ENCODE data around the gene PTER. TPM values are rescaled to one million over a fixed set of nuclear protein-coding genes. Genes with fewer than 3 reads are reported as not detected.

Gene PTER
- total RNA-seq, 1 experiment from 2014 or later = 25.8 TPM

- TF ChIP-seq CBX3 (IDR thresholded peaks at IDR 0.05; ENCODE audit: low read depth) (no peak), ELF1 (IDR thresholded peaks at IDR 0.05; ENCODE audit: borderline replicate concordance, low read depth) (no peak), TCF7L2 (IDR thresholded peaks at IDR 0.05; ENCODE audit: borderline replicate concordance, extremely low read depth, insufficient read depth, insufficient read length) (no peak), POLR2A (IDR thresholded peaks at IDR 0.05; ENCODE audit: borderline replicate concordance, extremely low read depth, insufficient read depth, insufficient read length) (no peak), FOSL1 (IDR thresholded peaks at IDR 0.05; ENCODE audit: low read depth) (no peak), EGR1 (IDR thresholded peaks at IDR 0.05; ENCODE audit: low read depth) (no peak), EZH2phosphoT487 (IDR thresholded peaks at IDR 0.05; ENCODE audit: borderline replicate concordance) (no peak), CEBPB (IDR thresholded peaks at IDR 0.05; ENCODE audit: low read depth) (no peak), EZH2 (IDR thresholded peaks at IDR 0.05) (no peak), SRF (IDR thresholded peaks at IDR 0.05; ENCODE audit: low read depth) (no peak), CTCF (IDR thresholded peaks at IDR 0.05 in 2 of 3, conservative IDR thresholded peaks at IDR 0.05 in 1 of 3; ENCODE audit: borderline replicate concordance in 1 of 3, insufficient read depth in 1 of 3, low read depth in 2 of 3, low read length in 2 of 3) (no peak), SIN3A (IDR thresholded peaks at IDR 0.05; ENCODE audit: low read depth) (no peak), SP1 (IDR thresholded peaks at IDR 0.05; ENCODE audit: low read depth) (no peak), JUND (IDR thresholded peaks at IDR 0.05) (no peak), REST (IDR thresholded peaks at IDR 0.05; ENCODE audit: low read depth) (no peak), ZBTB33 (IDR thresholded peaks at IDR 0.05; ENCODE audit: extremely low read depth, insufficient replicate concordance, low read length) (no peak), ZNF274 (IDR thresholded peaks at IDR 0.05; ENCODE audit: low read depth, low read length) (no peak), ATF3 (IDR thresholded peaks at IDR 0.05) (no peak), RAD21 (IDR thresholded peaks at IDR 0.05; ENCODE audit: low read depth) (no peak)
- Histone ChIP-seq H3K4me3 (replicated peaks in 1 of 2; ENCODE audit: low read depth in 1 of 2, low read length in 2 of 2) (no peak overlapping the region), H3K36me3 (ENCODE audit: control insufficient read depth in 1 of 2, insufficient read depth in 2 of 2, low read length in 2 of 2) (peaks cover 0 to 3% of the 10 kb centered on the region in 2 experiments; a peak in 1 of 4 replicates), H3K79me2 (ENCODE audit: insufficient read depth, low read length) (no peaks in the 10 kb centered on the region), H3K4me1 (ENCODE audit: control insufficient read depth in 1 of 2, insufficient read depth in 2 of 2, low read length in 2 of 2) (no peaks in the 10 kb centered on the region), H3K4me2 (ENCODE audit: low read length) (no peak overlapping the region), H3K9me3 (ENCODE audit: control insufficient read depth in 1 of 2, insufficient read depth in 1 of 2, low read depth in 1 of 2, low read length in 2 of 2) (no peaks in the 10 kb centered on the region), H3K27me3 (ENCODE audit: insufficient read depth, low read length) (no peaks in the 10 kb centered on the region), H2AFZ (ENCODE audit: low read depth, low read length, poor library complexity, severe bottlenecking) (no peak overlapping the region), H3K27ac (ENCODE audit: low read depth, low read length) (no peak overlapping the region), H4K20me1 (ENCODE audit: insufficient read depth) (0 out of 2 replicates have a peak, but pooled peaks cover 4% of the 10 kb centered on the region), H3K9me2 (ENCODE audit: insufficient read depth) (no peaks in the 10 kb centered on the region), H3K9ac (ENCODE audit: low read length) (no peak overlapping the region)
- DNase-seq (ENCODE audit: low read depth, low spot score) (no peak), ATAC-seq (no peak)
- ChIA-PET POLR2A (no interaction called here), RAD21 (ENCODE audit: low non-redundant PET in 1 of 2, low total read pairs in 2 of 2, uncharacterized antibody in 2 of 2, unreplicated experiment in 2 of 2) (no interaction called here), CTCF (no interaction called here)
- intact Hi-C loops (cut with micrococcal nuclease) = no loop called here
- BruUV-seq (replicated peaks) = no TSS peak
Observed at GRCh38 chr10:16505161-16505560, 68.4 kb downstream of the PTER start.

All from HCT116 (cell line).